Panc1 (cell line): ENCODE data around the gene KAT8.

ENCODE experiments used
- POLR2AphosphoS5 ChIP-seq: IDR thresholded peaks from 2 replicates; pipeline ENCODE4 v1.6.1; 2012; ENCODE audit warnings: mild to moderate bottlenecking, low read depth, low read length, moderate library complexity
- TCF7L2 ChIP-seq: IDR thresholded peaks from 2 replicates; pipeline ENCODE4 v1.6.1; 2011; ENCODE audit warnings: mild to moderate bottlenecking, low read depth, low read length, inconsistent platforms
- TF ChIP-seq, protein P1 (sequence below): fragments of 450-650 bp; IDR thresholded peaks from 2 replicates; pipeline ENCODE4 v1.5.1; 2017; ENCODE audit warnings: mild to moderate bottlenecking
- TF ChIP-seq, protein P2 (sequence below), 2 experiments: IDR thresholded peaks; 2 replicates each; pipeline ENCODE4 v1.6.1; 2011 to 2012; ENCODE audit warnings: low read depth in 2 of 2, control low read depth in 1 of 2, low read length in 1 of 2, mild to moderate bottlenecking in 1 of 2, moderate library complexity in 1 of 2; ENCODE audit not compliant: insufficient read depth in 1 of 2

DNA sequence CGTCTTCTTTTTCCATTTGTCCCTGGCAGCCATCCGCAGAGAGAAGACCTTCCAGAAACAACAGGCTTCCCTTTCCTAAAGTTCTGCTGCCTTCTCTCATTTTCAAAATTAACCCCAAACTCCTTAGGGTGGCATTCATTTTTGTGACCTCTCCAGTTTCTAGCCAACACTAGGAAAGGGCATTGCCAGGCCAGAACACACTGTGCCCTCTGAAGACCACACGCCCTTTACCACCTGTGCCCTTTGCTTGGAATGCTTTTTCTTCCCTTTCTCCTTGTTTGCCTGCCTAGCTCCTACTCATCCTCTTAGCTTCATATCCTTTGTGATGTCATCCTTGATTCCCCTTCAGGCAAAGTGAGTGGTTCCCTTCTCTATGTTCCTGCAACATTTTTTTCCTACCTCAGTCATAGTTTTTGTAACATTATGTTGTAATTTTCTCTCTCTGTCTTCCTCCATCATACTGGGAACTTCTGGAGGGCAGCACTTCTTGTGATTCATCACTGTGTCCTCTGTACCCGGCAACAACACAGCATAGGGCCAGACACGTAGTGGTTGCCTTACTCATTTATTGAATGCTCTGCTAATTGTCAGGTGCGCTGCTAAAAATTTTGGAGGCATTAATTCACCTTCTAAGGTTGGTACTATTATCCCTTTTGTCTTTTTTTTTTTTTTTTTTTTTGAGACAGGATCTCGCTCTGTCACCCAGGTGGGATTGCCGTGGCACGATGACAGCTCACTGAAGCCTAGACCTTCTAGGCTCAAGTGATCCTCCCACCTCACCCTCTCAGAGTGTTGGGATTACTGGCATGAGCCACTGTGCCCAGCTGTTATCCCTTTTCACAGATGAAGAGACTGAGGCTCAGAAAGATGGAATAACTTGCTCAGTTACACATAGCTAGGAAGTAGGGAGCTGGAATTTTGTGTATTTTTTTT, 1.0 kb downstream of the KAT8 start:
- TF ChIP-seq, protein P1, sequence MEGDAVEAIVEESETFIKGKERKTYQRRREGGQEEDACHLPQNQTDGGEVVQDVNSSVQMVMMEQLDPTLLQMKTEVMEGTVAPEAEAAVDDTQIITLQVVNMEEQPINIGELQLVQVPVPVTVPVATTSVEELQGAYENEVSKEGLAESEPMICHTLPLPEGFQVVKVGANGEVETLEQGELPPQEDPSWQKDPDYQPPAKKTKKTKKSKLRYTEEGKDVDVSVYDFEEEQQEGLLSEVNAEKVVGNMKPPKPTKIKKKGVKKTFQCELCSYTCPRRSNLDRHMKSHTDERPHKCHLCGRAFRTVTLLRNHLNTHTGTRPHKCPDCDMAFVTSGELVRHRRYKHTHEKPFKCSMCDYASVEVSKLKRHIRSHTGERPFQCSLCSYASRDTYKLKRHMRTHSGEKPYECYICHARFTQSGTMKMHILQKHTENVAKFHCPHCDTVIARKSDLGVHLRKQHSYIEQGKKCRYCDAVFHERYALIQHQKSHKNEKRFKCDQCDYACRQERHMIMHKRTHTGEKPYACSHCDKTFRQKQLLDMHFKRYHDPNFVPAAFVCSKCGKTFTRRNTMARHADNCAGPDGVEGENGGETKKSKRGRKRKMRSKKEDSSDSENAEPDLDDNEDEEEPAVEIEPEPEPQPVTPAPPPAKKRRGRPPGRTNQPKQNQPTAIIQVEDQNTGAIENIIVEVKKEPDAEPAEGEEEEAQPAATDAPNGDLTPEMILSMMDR = no peak
- TF ChIP-seq POLR2AphosphoS5 (no peak), TCF7L2 (no peak)
- TF ChIP-seq, protein P2, sequence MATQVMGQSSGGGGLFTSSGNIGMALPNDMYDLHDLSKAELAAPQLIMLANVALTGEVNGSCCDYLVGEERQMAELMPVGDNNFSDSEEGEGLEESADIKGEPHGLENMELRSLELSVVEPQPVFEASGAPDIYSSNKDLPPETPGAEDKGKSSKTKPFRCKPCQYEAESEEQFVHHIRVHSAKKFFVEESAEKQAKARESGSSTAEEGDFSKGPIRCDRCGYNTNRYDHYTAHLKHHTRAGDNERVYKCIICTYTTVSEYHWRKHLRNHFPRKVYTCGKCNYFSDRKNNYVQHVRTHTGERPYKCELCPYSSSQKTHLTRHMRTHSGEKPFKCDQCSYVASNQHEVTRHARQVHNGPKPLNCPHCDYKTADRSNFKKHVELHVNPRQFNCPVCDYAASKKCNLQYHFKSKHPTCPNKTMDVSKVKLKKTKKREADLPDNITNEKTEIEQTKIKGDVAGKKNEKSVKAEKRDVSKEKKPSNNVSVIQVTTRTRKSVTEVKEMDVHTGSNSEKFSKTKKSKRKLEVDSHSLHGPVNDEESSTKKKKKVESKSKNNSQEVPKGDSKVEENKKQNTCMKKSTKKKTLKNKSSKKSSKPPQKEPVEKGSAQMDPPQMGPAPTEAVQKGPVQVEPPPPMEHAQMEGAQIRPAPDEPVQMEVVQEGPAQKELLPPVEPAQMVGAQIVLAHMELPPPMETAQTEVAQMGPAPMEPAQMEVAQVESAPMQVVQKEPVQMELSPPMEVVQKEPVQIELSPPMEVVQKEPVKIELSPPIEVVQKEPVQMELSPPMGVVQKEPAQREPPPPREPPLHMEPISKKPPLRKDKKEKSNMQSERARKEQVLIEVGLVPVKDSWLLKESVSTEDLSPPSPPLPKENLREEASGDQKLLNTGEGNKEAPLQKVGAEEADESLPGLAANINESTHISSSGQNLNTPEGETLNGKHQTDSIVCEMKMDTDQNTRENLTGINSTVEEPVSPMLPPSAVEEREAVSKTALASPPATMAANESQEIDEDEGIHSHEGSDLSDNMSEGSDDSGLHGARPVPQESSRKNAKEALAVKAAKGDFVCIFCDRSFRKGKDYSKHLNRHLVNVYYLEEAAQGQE (IDR thresholded peaks at IDR 0.05; ENCODE audit: insufficient read depth in 1 of 2, low read depth in 2 of 2, low read length in 1 of 2) = no peak
